HL-60 (cell line): ENCODE measurements around the gene HOXA7.

Source experiments
- CTCF ChIP-seq: IDR thresholded peaks from one replicate; pipeline ENCODE4 v1.5.1; 2011; ENCODE audit warnings: low read length, control low read depth, inconsistent platforms; ENCODE audit not compliant: insufficient read depth
- GABPA ChIP-seq: IDR thresholded peaks from 2 replicates; pipeline ENCODE4 v1.6.1; 2012; ENCODE audit warnings: low read depth
- REST ChIP-seq: IDR thresholded peaks from 2 replicates; pipeline ENCODE4 v1.6.1; 2012; ENCODE audit warnings: low read depth; ENCODE audit not compliant: insufficient replicate concordance
- SPI1 ChIP-seq: IDR thresholded peaks from 2 replicates; pipeline ENCODE4 v1.6.1; 2012; ENCODE audit warnings: low read depth, mild to moderate bottlenecking, borderline replicate concordance

- TF ChIP-seq CTCF (no peak), SPI1 (no peak), REST (no peak), GABPA (no peak)
These were observed 25.9 kb upstream of the HOXA7 start for GRCh38 chr7:27182285-27182841.
